HG03159 (cell line): ENCODE results near the gene AGBL4.
"Not testable (repeated sequence)": the region's sequence is repeated elsewhere in the genome, so short reads cannot be mapped to it uniquely, and the experiment has no call there.

Experiments used
- ATAC-seq: cut with Tn5 transposase; IDR thresholded peaks from one replicate; pipeline ENCODE4 v1.9.1; 2021; ENCODE audit warnings: mild to moderate bottlenecking, moderate library complexity; ENCODE audit not compliant: unreplicated experiment

Gene AGBL4

GRCh38 chr1:49448200-49448599 is 575.6 kb downstream of the AGBL4 start:
- ATAC-seq, result no peak

GRCh38 chr1:49436865-49437264 is 586.9 kb downstream of the AGBL4 start:
- ATAC-seq, result no peak

- no peak for ATAC-seq
Measured at GRCh38 chr1:49435291-49435690, 588.5 kb downstream of the AGBL4 start.

- no peak for ATAC-seq
Measured at GRCh38 chr1:49424782-49425181, 599.0 kb downstream of the AGBL4 start.

- ATAC-seq, result no peak
Measured at GRCh38 chr1:49416758-49417157, 607.0 kb downstream of the AGBL4 start.

GRCh38 chr1:49408346-49408745 is 615.4 kb downstream of the AGBL4 start:
- no peak for ATAC-seq

- ATAC-seq, result no peak
Measured at GRCh38 chr1:49397086-49397485, 626.7 kb downstream of the AGBL4 start.

- no peak for ATAC-seq
Measured at GRCh38 chr1:49394200-49394599, 629.6 kb downstream of the AGBL4 start.

GRCh38 chr1:49389699-49390098 is 634.1 kb downstream of the AGBL4 start:
- no peak for ATAC-seq

- no peak for ATAC-seq
Measured at GRCh38 chr1:49364676-49365075, 659.1 kb downstream of the AGBL4 start.

GRCh38 chr1:49363628-49364027 is 660.1 kb downstream of the AGBL4 start:
- no peak for ATAC-seq

GRCh38 chr1:49358036-49358435 is 665.7 kb downstream of the AGBL4 start:
- ATAC-seq, result no peak

GRCh38 chr1:49356594-49356993 is 667.2 kb downstream of the AGBL4 start:
- no peak for ATAC-seq

- ATAC-seq, result no peak
Measured at GRCh38 chr1:49351768-49352167, 672.0 kb downstream of the AGBL4 start.

GRCh38 chr1:49346767-49347349 is 676.9 kb downstream of the AGBL4 start:
- ATAC-seq, result no peak

GRCh38 chr1:49340576-49340975 is 683.2 kb downstream of the AGBL4 start:
- no peak for ATAC-seq

- ATAC-seq, result no peak
Measured at GRCh38 chr1:49339043-49339442, 684.7 kb downstream of the AGBL4 start.

GRCh38 chr1:49337251-49337650 is 686.5 kb downstream of the AGBL4 start:
- ATAC-seq, result no peak

- no peak for ATAC-seq
Measured at GRCh38 chr1:49333906-49334305, 689.8 kb downstream of the AGBL4 start.

- no peak for ATAC-seq
Measured at GRCh38 chr1:49331066-49331852, 692.5 kb downstream of the AGBL4 start.

- ATAC-seq, result no peak
Measured at GRCh38 chr1:49323925-49324540, 699.7 kb downstream of the AGBL4 start.

GRCh38 chr1:49320493-49320892 is 703.3 kb downstream of the AGBL4 start:
- not testable (repeated sequence) for ATAC-seq
